ENCODE data around the gene OR52E4.

Gene OR52E4

DNA sequence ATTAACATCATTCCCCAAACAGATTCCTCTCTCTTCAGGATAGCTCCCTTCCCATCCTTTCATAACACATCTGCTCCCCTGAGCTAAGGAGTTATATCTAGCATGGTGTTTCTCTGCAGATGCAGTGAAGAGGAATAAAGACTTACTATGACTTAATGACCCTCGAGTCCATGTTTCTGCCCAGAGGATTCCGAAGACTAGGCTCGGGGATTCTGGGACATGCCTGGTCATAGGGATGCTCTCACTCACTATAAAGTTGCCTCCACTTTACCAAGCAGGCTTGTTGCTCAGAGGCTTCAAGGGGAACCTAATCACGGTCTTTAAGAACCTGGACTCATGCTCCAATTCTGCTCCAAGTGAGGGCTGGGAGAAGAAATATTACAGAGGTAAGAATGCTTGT, at the start of gene OR52E4:
Gene OR52E4 (plus strand): TSS at position 301 of the 400 bp plus-strand sequence. CDS start 3,664 bp downstream, outside the sequence.
- no peak for DNase-seq

DNA sequence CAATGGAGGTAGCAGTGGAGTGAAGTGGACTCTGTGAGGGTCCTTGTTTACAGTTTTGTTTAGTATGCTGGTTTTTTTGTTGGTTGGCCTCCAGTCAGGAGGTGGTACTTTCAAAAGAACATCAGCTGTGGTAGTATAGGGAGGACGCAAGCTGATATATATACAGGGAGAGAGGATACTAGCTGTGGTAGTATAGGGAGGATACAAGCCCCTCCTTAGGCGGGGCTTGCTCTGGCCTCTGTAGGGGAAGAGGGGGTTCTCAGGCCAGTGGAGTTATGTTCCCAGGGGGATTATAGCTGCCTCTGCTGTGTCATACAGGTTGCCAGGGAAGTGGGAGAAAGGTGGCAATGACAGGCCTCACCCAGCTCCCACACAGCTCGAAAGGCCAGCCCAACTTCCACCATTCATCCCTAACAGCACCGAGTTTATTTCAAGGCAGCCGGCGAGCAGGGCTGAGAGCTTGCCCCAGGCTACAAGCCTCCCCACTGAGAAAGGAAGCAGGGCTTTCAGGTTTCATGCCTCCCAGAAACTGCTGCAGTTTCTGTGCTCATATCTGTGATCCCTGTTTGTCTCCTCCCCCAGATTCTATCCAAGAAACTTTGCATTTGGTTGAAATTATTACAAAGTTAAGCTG, 49.1 kb upstream of the OR52E4 start:
- no peak for DNase-seq

DNA sequence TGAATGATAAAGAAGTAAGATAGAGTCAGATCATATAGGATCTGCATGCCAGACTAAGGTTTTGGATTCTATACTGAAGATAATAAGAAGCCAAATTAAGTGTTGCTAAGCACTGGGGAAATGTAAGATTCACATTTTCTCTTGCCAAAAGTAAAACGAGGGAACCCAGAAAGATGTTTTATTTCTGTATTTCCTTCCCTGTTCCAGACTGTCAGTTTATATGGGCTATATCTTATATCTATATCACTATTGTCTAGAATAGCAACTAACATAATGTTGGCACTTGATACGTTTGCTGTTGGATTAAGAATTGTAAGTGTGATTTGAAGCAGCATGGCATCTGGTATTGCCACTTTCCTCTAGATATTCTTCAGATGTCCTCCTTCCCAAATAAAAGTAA, 47.0 kb upstream of the OR52E4 start:
- no peak for DNase-seq

DNA sequence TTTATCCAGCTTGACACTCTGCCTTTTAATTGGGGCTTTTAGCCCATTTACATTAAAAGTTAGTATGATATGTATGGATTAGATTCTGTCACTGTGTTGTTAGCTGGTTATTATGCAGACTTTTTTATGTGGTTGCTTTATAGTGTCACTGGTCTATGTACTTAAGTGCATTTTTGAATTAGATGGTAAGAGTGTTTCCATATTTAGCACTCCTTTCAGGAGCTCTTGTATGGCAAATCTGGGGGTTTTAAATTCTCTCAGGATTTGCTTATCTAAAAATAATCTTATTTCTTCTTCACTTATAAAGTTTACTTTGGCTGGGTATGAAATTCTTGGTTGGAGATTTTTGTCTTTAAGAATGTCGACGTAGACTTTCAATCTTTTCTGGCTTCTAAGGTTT, 42.7 kb upstream of the OR52E4 start:
- DNase-seq: no peak

DNA sequence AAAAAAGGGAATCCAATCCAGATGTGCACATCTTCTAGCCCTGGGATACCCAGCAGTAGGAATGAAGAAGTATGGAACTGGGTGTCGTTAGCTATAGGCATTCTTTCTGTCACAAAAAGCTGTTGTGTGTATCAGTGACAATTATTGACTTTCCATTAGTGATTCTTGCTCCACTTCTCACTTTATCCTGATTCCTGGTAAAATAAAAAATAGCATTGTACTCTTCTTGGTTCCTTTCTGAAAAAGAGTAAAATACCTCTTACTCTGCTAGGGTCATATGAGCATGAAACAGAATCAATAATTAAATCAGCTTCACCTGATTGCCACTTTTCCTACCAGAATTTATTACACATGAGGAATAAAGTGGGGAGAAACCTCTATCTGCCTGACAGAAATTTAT, 38.6 kb upstream of the OR52E4 start, which contains the start of gene OR52E6:
Gene OR52E6 (minus strand): TSS at position 101 of the 400 bp plus-strand sequence. CDS start 0 bp downstream, at position 101.
- no peak for DNase-seq

DNA sequence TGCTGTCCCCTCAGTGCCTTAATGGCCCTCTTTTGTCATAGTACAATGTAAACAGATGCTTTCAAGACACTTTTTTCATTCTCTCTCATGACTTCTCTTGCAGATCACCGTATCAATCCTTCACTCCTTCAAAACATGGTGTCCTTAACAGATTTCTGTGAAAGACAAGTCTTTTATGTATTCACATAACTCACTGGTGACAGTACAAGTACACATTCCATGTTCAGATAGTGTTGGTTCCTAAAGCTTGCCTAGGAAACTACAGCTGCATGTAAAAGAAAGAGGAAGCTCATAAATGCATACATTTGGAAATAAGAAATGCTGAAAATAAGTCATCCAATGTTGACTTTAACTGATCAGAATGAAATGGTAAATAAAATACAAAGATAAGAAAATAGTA, 33.7 kb upstream of the OR52E4 start:
- no peak for DNase-seq

DNA sequence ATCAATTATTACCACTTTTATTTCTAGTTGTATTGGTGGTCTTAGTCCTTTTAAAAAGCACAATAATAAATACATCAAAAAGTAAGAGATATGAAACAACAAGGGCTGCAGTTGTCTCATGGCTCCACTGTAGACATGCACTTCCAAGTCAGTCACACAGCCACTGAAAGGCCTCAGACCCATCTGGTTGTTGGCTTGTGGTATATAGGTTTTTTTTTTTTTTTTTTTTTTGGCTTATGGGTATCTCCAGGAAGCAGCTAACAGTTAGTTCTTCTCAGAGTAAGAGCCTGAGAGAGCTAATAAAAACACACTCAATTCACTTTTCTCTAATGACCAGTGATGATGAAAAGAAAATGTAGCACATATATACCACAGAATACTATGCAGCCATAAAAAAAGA, 32.7 kb upstream of the OR52E4 start:
- DNase-seq: no peak

DNA sequence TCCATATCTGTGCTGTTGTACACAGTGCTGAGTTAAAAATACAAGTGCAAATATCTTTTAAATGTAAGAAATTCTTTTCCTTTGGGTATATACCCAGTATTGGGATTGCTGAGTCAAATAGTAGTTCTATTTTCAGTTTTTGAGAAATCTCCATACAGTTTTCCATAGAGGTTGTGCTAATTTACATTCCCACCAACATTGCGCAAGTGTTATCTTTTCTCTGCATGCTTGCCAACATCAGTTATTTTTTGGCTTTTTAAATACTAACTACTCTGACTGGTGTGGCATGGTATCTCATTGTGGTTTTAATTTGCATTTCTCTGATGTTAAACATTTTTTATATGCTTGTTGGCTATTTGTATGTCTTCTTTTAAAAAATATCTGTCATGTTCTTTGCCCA, 29.4 kb upstream of the OR52E4 start:
- DNase-seq: no peak

DNA sequence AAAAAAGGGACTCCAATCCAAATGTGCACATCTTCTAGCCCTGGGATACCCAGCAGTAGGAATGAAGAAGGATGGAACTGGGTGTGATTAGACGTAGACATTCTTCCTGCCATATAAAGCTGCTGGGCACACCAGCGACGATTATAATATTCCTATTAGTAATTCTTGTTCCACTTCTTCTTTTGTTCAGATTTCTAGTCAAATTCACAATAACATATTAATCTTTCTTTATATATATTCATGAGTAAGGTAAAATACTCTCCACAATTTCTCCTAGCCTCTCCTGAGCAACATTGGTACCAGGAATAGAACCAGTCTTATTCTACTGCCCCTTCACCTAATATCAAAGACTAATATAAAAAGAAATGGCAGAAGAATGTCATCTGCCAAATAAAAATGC, 22.8 kb upstream of the OR52E4 start, which contains the start of gene OR52E8:
Gene OR52E8 (minus strand): TSS at position 101 of the 400 bp plus-strand sequence. CDS start 0 bp downstream, at position 101.
- no peak for DNase-seq

DNA sequence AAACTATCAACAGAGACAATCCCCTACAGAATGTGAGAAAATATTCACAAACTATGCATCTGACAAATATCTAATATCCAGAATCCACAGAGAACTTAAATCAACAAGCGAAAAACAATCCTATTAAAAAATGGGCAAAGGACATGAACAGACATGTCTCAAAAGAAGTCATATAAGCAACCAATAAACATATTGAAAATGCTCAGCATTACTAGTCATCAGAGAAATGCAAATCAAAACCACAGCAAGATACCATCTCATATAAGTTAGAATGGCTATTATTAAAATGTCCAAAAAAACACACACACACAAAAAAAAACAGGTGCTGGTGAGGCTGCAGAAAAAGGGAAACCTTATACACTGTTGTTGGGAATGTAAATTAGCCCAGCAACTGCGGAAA, 14.6 kb upstream of the OR52E4 start:
- DNase-seq: no peak

DNA sequence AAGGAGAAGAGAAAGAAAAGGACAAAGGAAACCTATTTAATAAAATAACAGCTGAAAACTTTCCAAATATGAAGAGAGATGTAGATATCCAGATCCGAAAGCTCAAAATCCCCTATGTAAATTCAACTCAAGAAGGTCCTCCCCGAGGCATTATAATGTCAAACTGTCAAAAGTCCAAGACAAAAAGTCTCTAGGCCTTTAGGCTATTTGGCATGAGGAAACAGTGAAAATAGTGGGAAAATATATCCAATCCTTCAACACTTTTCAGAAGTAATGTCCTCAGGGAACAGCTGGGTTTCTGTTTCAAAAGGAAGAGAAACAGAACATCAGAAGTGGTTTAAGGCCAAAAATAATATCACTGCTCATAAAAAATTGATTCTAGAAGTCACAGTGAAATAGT, 1.9 kb upstream of the OR52E4 start:
- DNase-seq: no peak

DNA sequence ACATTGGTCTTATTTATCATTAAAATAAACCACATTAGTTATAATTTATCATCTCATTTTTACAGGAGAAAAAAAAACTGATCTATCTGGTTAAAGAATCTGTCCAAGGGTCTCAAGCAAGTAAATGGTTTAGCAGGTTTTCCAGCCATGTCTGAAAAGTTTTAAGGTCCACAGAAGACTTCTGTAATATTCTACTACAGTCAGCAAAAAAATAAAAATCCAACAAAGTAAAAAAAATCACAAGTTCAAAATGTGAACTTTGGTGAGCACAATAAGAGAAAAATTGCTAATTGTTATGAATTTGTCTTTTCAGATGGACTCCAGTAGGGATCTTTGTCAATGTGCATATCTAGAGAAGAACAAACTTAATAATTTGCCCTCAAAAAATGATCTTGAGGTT, 1.3 kb downstream of the OR52E4 start:
- DNase-seq: no peak

DNA sequence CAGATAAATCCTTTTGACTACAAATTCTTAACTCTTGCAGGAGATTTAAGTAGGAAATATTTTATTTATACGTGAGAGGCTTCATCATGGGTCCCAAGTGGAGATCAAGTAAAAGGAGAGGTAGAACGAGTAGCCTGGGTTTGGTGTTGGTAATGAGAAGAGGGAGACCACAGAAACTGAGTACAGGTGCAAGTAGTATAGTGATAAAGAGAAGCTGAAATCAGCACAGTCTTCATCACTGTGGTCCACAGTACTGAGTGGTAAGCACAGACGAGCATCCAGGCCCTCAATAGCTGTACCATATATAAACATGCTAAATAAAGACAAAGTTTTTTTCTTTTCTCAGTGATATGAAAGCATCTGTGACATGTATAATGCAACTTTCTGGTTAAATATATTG, 6.7 kb downstream of the OR52E4 start:
- DNase-seq: no peak

DNA sequence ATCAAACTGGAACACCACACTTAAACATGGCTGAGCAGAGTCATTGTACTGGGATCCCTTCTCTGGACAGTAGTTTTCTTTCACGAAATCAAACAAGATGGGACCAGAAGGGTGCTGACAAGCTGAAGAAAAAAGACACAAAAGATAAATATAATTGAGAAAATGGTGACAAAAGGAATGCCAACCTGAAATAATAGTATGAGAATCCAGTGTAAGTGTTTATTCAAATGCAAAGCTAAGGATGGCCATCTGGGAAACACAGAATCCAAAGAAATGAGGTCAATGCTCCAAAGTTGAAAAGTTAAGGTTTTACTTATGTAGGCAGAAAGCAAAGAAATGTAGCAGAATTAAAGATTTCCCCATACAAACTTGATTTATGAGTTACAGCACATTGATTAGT, 7.2 kb downstream of the OR52E4 start:
- DNase-seq: no peak

DNA sequence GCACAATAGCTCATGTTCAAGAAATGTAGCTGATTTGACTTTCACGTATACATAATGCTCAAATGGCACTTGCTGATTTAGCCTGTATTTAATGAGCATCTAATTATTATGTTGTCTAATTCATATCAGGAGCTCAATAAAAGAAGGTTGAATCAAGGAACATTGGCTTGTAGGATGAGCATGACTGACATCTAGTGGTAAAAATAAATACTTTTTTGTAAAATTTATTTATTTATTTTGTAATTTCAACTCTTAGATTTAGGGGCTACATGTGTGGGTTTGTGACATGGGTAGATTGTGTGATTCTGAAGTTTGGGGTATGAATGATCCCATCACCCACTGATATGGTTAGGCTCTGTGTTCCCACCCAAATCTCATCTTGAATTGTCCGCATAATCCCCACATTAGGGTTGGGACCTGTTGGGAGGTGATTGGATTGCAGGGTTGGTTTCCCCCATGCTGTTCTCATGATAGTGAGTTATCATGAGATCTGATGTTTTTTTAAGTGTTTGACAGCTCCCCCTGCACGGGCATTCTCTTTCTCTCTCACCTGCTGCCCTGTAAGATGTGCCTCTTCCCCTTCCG, 10.9 kb downstream of the OR52E4 start:
- no peak for DNase-seq

DNA sequence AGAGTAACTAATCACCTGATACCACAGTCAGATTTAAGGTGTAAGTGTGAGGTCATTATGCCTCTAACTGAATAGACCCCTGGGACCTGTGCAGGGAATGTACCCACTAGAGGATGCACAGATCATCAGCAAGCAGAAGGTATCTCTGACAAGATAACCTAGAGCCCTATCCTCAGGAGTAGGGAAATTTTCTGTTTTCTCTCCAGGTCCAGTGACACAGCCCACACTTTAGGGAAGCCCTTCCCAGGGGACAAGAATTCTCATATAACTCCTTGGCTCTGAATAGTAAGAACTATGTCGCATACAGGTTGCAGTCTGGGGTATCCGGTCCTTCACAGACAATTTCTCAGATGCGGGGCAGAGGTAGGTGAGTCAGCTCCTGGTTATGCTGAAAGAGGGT, 12.5 kb downstream of the OR52E4 start, which contains the start of gene OR52E5:
Gene OR52E5 (plus strand): TSS at position 301 of the 400 bp plus-strand sequence. CDS start 7,569 bp downstream, outside the sequence.
- DNase-seq: no peak

DNA sequence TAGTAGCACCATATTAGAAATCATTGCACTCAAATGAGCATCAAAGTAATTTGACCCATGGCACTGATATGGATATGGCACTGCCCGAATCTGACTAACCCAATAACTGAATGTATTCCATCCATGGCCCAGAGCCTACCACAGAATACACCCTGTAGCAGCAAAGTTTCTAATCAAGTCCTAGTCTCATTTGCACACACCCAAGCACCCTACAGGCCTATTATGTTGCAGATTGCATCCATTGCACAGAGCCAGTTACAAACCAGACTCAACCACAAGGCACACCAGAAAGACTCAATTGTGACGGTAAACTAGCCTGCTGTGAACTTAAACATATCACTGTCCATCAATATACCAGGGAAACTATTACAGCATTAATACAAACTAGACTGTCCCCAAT, 19.1 kb downstream of the OR52E4 start:
- DNase-seq: no peak

DNA sequence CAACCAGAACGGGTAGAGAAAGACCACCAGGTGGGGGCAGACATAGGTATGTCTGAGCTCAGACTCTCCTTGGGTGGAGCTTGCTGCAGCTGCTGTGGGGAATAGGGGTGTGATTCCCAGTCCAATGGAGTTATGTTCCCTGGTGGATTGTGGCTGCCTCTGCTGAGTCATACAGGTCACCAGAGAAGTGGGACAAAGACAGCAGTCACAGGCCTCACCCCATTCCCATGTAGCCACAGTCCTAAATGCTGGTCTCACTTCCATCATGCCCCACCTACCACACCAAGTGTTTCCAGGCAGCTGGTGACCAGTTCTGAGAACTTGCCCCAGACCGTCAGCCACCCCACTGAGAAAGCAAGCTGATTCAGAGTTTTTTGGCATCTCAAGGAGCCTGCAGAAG, 30.1 kb downstream of the OR52E4 start:
- DNase-seq: no peak

DNA sequence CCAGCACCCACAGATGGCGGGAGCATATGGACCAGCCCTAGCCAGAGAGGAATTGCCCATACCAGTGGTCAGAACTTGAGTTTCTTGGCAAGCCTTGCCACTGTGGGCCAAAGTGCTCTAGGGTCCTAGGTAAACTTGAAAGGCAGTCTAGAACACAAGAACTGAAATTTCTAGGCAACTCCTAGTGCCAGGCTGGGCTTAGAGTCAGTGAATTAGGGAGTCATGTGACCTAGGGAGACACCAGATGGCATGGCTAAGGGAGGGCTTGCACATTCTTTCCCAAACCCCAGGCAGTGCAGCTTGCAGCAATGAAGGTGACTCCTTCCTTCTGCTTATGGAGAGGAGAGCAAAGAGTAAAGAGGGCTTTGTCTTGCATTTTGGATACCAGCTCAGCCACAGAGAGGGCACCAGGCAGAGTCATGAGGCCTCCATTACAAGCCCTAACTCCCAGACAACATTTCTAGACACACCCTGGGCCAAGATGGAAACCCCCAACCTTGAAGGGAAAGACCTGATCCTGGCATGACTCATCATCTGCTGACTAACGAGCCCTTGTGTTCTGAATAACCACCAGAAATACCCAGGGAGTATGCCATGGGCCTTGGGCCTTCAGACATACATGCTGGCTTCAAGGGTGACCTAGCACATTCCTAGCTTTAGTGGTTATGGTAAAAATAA, 42.5 kb downstream of the OR52E4 start:
- peak; percentile 25 for DNase-seq

DNA sequence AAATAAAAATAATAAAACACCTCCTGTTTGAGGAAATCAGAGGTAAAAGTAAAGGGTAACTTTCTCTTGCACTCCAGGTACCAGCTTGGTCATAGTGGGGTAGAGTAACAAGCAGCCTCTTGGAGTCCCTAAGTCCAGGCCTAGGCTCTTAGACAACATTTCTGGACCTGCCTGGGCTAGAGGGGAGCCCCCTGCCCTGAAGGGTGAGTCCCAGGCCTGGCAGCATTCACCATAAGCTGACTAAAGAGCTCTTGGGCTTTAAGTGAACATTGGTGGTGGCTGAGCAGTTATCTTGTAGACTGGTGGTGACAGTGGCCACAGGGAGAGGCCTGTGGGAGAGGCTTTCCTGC, 43.0 kb downstream of the OR52E4 start:
- DNase-seq: no peak

DNA sequence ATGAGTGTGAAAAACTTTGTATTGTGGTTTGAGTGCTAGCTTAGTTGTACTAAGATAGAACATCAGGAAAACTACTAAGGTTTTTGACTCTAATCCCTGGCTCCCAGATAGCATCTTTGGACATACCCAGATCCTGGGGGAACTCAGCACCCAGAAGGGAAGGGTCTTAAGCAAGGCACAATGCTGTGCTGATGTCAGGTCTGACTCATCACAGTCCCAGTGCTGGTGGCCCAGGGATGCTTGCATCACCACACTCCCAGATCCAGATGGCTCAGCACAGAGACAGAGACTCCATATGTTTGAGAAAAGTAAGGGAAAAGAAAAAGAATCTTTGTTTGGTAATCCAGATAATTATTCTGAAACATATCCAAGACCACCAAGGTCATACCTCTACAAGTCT, 43.4 kb downstream of the OR52E4 start:
- DNase-seq: no peak

DNA sequence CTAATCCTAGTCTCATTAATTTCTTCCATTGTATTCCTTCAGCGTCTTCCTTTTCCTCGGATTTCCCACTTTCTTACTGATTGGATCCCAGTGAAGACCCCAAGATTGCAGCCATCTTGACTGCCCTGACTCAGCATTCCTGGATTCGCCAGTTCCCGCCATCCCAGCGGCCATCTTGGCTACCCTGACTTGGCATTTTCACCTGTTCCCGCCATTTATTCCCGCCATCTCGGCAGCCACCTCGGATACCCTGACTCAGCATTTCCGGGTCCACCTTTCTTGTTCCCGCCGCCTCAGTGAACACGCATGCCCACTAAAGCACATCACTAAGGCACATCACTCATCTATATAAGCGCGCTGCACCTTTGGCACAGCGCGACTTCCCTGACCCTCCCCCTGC, 47.8 kb downstream of the OR52E4 start:
- no peak for DNase-seq

DNA sequence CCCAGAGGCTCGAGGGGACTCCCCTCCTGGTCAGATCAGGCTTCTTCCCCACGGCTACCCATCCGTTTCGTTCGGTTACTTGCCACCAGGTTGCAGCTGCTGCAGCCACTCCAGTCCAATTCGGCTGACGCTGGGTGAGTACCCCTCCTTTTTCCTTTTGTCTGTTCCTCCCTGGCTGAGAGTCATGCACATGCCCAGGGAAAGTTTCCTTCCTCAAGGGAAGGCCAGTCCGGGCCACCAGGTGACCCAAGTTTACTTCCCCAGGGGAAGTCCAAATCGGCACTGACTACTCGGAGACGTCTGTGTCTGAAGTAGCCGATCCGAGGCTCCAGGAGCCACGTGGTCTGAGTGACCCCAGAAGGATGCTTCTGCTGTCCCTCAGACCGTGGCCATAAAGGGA, 48.4 kb downstream of the OR52E4 start:
- DNase-seq: no peak

All from stimulated activated CD4-positive, alpha-beta T cell treated with anti-CD3 and anti-CD28 coated beads, Interleukin-15, amount 100 ng/mL, for 24 hours (primary cell).